ENCODE data around the gene PDE2A. TPM values are rescaled to one million over a fixed set of nuclear protein-coding genes. Genes with fewer than 3 reads are reported as not detected.

The PDE2A gene
- total and polyA plus RNA-seq, 8 donors = 3.5 to 548 (median 25.9) TPM

DNA sequence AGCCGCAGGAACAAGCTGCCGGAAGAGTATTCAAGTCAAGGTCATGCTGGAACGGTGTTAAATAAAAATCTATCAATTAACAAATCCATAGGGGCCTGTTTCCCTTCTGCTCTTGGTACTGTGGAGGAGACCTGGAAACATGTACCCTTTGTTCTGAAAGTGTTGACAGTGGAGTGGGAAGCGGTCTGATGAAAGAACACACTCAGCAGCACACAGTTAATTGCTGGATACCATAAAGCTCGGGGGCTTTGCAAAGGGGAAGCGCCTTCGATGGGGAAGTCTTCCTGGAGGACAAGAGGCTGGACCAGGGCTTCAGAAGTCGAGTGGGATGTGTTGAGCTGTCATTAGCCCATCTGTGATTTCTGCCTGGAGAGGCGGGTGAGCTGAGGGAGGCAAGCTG, 127.4 kb downstream of the PDE2A start:
- intact Hi-C loops (cut with DNase I; ENCODE audit: low total_unique reads) = no loop called here
- no peak for DNase-seq
- TF ChIP-seq EP300 (IDR thresholded peaks at IDR 0.05) (no peak), POLR2AphosphoS5 (IDR thresholded peaks at IDR 0.05) (no peak), POLR2A (IDR thresholded peaks at IDR 0.05) (no peak)
- TF ChIP-seq, protein P1, sequence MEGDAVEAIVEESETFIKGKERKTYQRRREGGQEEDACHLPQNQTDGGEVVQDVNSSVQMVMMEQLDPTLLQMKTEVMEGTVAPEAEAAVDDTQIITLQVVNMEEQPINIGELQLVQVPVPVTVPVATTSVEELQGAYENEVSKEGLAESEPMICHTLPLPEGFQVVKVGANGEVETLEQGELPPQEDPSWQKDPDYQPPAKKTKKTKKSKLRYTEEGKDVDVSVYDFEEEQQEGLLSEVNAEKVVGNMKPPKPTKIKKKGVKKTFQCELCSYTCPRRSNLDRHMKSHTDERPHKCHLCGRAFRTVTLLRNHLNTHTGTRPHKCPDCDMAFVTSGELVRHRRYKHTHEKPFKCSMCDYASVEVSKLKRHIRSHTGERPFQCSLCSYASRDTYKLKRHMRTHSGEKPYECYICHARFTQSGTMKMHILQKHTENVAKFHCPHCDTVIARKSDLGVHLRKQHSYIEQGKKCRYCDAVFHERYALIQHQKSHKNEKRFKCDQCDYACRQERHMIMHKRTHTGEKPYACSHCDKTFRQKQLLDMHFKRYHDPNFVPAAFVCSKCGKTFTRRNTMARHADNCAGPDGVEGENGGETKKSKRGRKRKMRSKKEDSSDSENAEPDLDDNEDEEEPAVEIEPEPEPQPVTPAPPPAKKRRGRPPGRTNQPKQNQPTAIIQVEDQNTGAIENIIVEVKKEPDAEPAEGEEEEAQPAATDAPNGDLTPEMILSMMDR (IDR thresholded peaks at IDR 0.05) = no peak
- Histone ChIP-seq H3K4me1 (no peaks in the 10 kb centered on the region), H3K9me3 (no peaks in the 10 kb centered on the region), H3K36me3 (no peaks in the 10 kb centered on the region), H3K27ac (no peak overlapping the region), H3K4me3 (no peak overlapping the region), H3K27me3 (peaks cover 0 to 32% (median 4%) of the 10 kb centered on the region in 3 donors)
- WGBS, 5 donors = 60 to 64% (median 62%) methylated on average over 9 of the region's 9 CpGs

DNA sequence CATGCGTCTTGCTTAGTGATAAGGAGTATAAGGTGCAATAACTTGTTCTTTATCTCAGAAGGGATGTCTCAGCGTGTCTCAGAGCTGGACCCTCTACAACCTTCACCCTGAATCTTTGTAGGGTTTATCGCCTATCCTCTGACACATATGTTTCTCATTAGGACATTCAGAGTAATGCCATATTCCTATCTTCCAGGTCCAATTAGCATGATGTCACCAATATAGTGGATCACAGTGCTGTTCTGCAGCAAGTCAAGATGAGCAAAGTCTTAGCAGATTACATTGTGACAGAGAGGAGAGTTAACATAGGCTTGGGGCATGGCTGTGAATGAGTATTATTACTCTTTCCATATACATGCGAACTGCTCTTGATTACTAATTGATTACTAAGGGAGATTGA, 129.6 kb downstream of the PDE2A start:
- H3K27me3 ChIP-seq = peaks cover 0 to 33% (median 4%) of the 10 kb centered on the region in 3 donors
- H3K27ac ChIP-seq = no peak overlapping the region
- no peak for TF ChIP-seq POLR2A (IDR thresholded peaks at IDR 0.05)
- no peak for TF ChIP-seq POLR2AphosphoS5 (IDR thresholded peaks at IDR 0.05)
- no peak for TF ChIP-seq EP300 (IDR thresholded peaks at IDR 0.05)
- TF ChIP-seq, protein P1 (IDR thresholded peaks at IDR 0.05) = no peak
- H3K9me3 ChIP-seq = no peaks in the 10 kb centered on the region
- H3K4me3 ChIP-seq = no peak overlapping the region
- no peaks in the 10 kb centered on the region for H3K36me3 ChIP-seq
- no peaks in the 10 kb centered on the region for H3K4me1 ChIP-seq
- no peak for DNase-seq
- WGBS, 5 donors = 75 to 88% (median 80%) methylated on average over 4 of the region's 4 CpGs
- intact Hi-C loops (cut with DNase I; ENCODE audit: low total_unique reads) = no loop called here

DNA sequence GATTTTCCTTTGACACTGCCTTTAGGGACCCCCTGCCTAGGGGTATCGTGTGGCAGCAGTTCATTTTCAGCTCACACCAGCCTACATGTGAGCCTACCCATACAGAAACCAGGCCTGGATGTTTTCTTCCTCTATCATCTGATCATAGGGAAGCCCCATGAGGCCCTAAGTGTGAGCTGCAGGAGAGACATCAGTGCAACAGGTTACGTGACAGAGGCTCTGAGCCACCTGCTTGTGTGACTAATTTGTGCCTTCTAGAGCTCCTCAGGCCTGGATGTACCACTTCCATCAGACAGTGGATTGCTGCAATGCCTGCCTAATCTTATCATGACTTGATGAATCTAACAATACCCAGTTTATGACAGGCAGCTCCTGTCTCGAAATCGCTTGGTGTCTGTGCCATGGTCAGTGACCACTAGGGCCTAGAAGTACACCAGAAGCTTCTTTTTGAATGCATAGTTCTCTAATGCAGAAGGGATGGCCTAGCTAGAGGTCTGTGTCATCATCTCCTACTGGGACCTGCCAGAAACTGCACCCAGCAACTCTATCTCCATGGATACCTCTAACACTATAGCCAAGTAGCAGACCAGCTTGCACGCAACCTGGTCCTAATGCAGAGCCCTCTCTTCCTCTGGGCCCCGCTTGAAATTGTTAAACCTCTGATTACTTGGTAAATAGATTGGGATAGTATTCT, 130.2 kb downstream of the PDE2A start:
- Histone ChIP-seq H3K36me3 (no peaks in the 10 kb centered on the region), H3K27me3 (peaks cover 0 to 33% (median 4%) of the 10 kb centered on the region in 3 donors), H3K4me3 (no peak overlapping the region), H3K27ac (no peak overlapping the region), H3K4me1 (no peaks in the 10 kb centered on the region), H3K9me3 (no peaks in the 10 kb centered on the region)
- no peak for DNase-seq
- 85 to 95% (median 87%) methylated on average over 5 to 6 of the region's 6 CpGs for WGBS, 5 donors
- intact Hi-C loops (cut with DNase I; ENCODE audit: low total_unique reads) = no loop called here
- TF ChIP-seq, protein P1 (IDR thresholded peaks at IDR 0.05) = no peak
- TF ChIP-seq POLR2AphosphoS5 (IDR thresholded peaks at IDR 0.05) (no peak), POLR2A (IDR thresholded peaks at IDR 0.05) (no peak), EP300 (IDR thresholded peaks at IDR 0.05) (no peak)

DNA sequence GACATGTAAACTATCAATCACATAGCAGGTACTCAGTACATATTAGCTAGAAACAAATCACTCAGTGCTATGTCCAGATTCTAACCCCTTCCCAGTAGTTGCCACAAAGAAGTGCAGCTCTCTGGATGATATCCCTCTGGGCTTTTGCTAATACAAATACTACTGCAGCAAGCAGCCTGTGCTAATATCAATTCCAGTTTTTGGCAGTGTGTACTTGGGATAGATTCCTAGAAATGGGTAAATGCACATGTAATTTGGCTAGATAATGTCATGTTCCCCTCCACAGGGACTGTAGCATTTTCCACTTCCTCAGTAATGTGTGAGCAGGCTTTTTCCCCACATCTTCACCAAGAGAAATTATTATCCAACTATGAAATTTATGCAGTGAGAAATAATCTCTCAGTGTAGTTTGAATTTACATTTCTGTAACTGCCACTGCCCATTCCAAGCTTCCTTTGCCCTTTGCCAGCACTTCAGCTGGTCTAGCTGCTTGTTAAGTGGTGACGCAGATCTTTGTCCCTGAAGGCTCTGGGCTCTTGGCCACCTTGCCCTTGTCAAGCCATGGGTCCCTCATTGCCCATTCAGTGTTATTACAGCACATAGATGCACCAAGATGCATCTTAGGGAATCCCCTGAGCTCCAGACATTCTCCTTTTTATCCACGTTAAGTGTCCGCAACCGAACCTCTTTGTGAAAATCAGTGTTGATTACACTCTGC, 132.8 kb downstream of the PDE2A start:
- WGBS, 5 donors = 84 to 93% (median 87%) methylated on average over 4 of the region's 4 CpGs
- H3K36me3 ChIP-seq = no peaks in the 10 kb centered on the region
- no peak for TF ChIP-seq EP300 (IDR thresholded peaks at IDR 0.05)
- TF ChIP-seq, protein P1 (IDR thresholded peaks at IDR 0.05) = no peak
- no peak for TF ChIP-seq POLR2A (IDR thresholded peaks at IDR 0.05)
- no peak for TF ChIP-seq POLR2AphosphoS5 (IDR thresholded peaks at IDR 0.05)
- H3K27me3 ChIP-seq = peaks cover 0 to 33% (median 4%) of the 10 kb centered on the region in 3 donors
- intact Hi-C loops (cut with DNase I; ENCODE audit: low total_unique reads) = no loop called here
- H3K9me3 ChIP-seq = no peaks in the 10 kb centered on the region
- DNase-seq = no peak
- no peak overlapping the region for H3K27ac ChIP-seq
- no peak overlapping the region for H3K4me3 ChIP-seq
- H3K4me1 ChIP-seq = no peaks in the 10 kb centered on the region
